Kasumi-1 (cell line): ENCODE results near the gene SERPINI2.

ENCODE experiments used
- DNase-seq, 2 experiments: peaks; one replicate each; lab custom pipeline; 2025; lab: John Stamatoyannopoulos, UW

Gene SERPINI2, protein sequence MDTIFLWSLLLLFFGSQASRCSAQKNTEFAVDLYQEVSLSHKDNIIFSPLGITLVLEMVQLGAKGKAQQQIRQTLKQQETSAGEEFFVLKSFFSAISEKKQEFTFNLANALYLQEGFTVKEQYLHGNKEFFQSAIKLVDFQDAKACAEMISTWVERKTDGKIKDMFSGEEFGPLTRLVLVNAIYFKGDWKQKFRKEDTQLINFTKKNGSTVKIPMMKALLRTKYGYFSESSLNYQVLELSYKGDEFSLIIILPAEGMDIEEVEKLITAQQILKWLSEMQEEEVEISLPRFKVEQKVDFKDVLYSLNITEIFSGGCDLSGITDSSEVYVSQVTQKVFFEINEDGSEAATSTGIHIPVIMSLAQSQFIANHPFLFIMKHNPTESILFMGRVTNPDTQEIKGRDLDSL

DNA sequence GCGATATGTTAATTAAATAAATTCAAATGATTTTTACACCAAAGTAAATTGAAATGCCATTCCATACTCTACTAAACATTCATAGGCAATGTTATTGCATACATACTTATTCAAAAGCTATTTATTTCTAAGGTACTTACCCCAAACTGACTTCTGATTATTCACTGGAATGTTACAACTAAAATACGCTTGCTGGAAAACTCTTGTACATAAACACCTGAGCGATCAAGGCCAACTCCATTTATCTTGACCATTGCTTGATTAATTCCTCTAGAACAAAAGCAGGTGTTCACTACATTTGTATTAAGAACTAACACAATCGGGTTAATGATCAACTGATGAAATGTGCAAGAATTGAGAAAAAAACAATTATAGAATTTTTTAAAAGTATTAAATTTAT lies at the start of gene SERPINI2:
SERPINI2 (minus strand) TSS at position 180 of the 400 bp plus-strand sequence. CDS start 2,208 bp downstream, outside the sequence.
- no peak for DNase-seq

DNA sequence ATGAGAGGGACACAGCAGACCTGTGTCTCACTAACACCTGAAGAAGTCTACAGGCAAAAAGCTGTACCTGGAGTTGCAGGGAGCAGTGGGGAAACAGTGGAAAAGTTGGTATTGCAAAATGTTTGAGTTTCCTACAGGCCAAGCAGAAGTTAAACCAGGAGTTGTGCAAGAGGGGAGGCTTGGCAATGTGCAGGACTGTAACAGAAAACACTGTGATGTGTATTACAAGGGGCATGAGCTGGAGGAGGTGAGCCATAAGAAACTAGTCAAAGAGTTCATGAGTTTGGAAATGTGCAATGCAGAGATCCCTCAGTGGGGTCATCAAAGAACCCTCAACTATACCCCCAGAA lies 47.1 kb upstream of the SERPINI2 start:
- DNase-seq: peak; percentile 58 to 79

DNA sequence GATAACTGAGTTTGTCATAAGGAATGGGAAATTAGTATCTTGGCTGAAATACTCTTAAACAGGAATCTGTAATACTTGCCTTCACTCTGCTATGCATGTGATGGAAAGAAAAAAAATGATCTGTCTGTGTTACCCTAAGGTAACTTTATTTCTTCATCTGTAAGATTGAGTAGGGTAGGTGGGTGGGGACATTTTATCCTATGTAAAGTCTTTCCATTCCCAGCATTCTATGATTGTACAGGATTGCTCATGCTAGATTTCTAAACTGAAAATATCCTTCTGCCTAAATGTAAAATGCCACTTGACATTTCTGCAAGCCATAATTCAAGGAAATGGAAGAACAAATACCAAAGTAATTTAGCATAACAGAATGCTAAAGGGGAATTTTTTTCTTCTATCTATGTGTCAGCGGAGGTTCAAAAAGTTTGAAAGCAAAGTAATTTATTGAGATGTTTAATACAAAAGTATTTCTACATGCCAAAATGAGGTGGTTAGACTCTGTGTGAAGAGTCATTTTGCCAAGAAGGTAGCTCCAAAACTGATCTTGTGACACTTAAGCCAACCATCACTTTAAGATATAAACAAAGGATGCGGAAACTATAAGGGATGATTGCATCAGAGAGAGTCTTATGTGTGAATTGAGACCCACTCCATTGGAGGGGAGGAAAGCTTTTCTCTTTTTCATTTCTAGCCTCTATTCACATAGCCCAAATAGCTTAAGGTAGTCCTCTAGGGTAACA lies 46.6 kb upstream of the SERPINI2 start:
- DNase-seq: peak in 1 of 2 experiments; percentile 33

DNA sequence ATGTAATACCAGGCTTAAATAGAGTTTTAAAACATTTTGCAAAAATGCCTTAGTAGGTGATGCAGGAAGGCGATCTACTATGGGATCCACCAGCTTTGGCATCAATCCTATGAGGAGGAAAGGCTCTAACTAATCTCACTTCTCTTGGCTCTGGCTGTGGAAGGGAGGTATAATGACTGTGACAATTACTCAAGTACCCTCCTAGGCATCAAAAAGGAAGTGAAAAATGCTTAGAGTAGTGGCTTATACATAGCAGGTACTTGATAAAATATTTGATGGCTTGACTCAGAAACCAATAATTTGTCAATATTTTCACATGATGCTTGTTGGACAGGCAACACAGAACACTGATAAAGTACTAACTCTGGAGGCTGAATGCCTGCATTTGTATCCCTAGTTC lies 34.1 kb upstream of the SERPINI2 start:
- DNase-seq: no peak

DNA sequence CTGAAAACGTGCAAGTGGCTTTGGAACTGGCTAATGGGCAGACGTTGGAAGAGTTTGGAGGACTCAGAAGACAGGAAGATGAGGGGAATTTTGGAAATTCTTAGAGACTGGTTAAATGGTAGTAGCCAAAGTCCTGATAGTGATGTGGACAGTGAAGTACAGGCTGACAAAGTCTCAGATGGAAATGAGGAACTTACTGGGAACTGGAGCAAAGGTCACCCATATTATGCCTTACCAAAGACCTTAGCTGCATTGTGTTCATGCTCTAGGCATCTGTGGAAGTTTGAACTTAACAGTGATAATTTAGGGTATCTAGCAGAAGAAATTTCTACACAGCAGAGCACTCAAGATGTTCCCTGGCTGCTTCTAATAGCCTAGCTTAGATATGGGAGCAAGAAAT lies 28.6 kb upstream of the SERPINI2 start:
- DNase-seq: peak; percentile 13 to 21

DNA sequence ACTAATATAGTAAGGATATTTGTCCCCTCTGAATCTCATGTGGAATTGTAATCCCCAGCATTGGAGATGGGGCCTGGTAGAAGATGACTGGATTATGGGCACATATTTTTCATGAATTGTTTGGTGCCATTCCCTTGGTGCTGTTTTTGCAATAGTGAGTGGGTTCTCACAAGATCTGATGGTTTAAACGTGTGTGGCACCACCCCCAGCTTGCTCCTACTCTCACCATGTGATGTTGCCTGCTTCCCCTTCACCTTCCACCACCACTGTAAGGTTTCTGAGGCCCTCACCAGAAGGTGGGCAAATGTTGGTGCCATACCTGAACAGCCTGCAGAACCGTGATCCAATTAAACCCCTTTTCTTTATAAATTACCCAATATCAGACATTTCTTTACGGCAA lies 28.1 kb upstream of the SERPINI2 start:
- DNase-seq: no peak

DNA sequence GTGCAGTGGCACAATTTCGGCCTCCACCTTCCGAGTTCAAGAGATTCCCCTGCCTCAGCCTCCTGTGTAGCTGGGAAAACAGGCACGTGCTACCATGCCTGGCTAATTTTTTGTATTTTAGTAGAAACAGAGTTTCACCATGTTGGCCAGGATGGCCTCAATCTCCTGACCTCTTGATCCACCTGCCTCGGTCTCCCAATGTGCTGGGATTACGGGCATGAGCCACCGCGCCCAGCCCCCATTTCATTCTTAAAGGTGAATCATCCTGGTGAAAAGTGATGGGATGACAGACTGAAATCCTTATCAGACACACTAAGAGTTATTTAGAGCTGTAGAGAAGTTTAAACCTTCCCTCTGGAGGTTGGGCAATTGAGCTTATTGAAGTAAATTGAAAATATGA lies 24.1 kb upstream of the SERPINI2 start:
- DNase-seq: no peak

DNA sequence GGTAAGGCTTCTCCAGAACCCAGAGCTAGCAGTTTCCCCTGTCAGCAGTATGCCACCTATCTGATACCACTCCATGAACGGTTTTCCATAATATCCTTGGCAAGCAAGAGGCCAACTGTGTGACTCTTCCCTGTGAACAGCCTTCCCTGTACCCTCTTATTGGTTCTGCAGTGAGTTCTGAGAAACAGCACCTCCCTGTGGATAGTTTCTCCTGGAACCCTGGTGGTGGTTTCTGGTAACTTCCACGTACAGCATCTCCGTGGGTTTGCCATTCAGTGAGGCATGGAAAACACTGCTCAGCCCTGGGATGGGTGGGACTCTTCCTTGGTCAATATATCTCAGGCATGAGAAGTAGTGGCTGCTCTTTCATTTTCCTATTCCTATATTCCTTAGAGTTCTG lies 19.4 kb upstream of the SERPINI2 start:
- DNase-seq: peak in 1 of 2 experiments; percentile 10

DNA sequence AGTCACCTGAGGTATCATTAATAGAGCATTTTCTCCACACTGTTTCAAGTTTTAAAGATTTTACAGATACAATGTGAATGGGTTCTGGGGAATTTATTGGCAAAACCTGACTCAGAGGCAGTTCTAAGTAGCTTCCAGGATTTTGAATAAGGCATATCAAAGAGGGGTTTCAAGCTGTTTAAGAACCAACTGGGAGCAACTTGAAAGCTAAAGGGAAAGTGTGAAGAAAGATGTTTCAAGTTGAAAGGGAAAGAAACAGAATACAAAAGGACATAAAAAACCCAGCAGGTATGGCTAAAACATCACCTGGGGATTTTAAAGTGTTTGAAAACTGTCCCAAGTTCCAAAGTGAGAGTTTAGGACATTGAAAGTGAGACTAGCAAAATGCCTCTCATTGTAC lies 17.8 kb upstream of the SERPINI2 start:
- no peak for DNase-seq

DNA sequence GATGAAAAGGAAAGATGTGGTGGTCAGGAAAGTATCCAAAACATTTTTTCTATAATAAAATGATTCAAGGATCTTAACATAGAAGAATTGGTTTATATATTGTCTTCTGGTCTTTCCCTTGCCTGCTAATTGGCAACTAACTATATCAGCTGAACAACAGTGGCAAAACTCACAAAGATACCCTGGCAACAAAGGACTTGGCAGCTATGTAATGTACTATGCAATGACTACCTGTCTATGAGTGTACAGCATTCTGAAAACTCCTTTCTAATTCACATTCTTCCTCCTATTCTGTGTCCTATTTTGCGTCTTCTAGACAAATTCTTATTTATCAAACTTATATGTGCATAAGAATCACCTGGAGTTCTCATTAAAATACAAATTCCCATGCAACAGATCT lies 15.7 kb upstream of the SERPINI2 start:
- DNase-seq: no peak

DNA sequence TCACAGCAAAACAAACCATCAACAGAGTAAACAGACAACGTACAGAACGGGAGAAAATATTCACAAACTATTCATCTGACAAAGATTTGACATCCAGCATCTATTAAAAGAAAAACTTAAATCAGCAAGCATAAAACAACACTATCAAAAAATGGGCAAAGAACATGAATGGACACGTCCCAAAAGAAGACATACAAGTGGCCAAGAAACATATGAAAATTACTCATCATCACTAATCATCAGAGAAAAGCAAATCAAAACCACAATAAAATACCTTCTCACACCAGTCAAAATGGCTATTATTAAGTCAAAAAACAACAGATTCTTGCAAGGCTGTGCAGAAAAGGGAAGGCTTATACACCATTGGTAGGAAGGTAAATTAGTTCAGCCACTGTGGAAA lies 13.7 kb upstream of the SERPINI2 start:
- no peak for DNase-seq

DNA sequence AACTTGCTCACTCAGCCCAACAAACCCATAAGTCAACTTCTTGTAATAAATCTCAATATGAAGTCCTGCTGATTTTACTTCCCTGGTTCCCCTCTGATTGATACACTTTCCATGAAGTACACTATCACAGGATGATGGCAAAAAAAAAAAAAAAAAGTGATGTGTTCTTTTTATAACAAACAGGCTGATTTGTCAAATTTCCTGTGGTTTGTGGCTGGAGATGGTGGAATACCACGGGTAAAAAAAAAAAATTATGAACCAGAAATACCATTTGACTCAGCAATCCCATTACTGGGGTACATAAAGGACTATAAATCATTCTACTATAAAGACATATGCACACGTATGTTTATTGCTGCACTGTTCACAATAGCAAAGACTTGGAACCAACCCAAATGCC lies 10.7 kb upstream of the SERPINI2 start:
- DNase-seq: no peak

DNA sequence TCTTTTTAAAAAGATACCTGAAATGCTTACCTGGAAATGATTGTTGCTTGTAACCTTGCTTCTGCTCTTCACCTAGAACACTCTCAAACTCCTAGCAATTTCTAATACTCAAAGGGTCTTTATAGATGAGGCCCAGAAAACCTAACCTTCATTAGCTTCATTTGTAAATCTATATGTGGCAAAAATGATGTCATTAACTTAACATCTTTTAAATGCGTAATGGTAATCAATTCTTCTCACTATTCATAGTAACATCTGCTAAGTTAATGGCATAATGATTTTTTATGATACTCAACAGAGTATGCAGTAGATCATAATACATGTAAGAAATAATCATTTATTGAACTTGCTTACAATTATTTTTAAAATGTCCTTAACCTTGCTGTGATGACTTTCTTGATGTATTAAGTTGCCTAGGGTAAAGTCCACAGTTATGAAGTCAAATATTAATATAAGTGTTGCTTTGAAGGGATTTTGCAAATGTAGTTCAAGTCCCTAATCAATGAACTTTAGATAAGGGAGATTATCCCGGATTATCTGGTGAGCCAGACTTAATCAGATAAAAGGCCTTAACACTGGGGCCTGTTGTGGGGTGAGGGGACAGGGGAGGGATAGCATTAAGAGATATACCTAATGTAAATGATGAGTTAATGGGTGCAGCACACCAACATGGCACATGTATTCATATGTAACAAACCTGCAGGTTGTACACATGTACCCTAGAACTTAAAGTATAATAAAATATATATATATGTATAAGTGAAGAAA lies 10.1 kb upstream of the SERPINI2 start:
- no peak for DNase-seq

DNA sequence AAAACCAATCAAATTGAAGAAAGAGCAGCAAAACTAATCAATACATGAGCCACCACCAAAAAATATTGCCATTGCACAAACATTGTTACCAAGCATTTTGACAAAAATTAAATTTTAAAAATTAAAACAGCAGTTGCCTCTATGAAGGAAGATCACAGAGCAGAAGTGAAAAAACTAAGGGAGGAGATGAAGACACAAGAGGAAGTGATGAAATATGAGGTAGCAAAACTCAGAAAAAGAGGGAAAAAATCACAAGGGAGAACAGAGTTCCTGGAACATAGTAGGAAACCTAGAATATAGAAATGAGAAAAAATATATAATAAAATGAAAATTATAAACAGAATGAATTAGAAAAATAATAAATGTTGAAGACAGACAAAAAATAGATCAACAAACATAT lies 7.3 kb upstream of the SERPINI2 start:
- peak in 1 of 2 experiments; percentile 5 for DNase-seq

DNA sequence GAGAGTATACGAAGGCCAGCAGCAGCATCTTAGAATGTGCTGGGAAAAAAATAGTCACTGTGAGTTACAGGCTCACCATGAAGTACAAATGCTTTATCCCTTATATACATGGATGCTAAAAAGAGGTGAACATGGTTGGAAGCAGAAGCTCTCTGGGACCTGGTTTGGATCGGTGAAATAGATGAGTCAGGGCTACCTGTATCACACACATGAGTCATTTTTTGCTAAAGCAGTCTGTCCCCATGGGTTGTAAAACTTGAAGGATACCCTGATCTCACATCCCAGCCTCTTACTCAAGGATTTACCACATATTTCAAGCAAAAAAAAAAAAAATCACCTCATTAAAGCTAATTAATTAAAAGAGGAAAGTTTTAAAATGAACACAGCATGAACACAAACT lies 6.9 kb upstream of the SERPINI2 start:
- DNase-seq: no peak

DNA sequence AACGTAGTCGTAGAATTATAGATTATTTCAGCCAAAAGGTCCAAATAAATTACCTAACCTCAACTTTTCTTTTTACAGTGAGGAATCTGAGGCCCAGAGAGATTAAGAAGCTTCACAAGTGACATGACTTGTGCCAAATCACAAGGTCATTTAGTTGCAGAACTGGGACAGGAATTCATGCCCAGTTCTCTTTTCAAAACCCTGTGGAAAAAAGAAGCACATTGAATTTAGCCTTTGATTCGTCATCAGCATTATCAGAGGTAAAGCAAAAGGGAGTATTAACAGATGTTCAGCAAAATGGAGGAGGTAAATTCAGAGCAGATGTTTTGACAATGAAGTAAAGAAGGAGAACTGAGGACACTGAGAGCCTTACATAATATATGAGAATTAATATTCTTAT lies 4.5 kb downstream of the SERPINI2 start:
- DNase-seq: no peak

DNA sequence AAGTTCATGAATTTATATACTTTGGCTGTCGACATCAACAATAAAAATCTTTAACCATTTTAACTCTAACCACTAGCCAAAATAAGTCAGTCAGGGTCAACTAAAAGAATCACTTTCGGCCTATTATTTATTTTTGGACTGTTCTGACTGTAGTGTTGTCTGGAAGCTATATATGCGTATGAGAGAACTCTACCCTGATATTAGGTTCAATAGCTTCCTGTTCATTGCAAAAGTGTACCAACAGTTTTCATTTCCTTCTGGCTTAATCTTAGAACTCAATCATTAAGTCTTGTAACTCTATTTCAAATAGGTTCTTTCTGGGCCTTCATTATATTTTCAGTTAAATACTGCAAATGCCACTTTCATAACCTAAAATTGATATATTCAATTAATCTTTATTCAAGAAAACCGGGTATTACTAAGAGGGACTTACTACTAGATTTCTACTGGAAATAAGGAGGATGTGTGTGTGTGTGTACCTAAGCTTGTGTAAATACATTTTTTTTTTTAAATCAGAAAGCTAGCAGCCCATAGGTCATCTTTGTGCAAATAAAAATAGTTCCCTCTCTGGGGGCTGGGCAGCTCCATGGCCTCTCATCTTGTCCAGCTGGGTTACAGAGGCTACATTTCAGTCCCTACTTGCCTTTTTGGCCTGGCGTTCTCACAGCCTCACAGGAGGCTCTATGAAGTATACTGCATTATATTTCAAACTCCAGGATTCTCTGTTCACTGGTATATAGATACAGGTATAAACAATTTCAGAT lies 5.8 kb downstream of the SERPINI2 start:
- DNase-seq: no peak

DNA sequence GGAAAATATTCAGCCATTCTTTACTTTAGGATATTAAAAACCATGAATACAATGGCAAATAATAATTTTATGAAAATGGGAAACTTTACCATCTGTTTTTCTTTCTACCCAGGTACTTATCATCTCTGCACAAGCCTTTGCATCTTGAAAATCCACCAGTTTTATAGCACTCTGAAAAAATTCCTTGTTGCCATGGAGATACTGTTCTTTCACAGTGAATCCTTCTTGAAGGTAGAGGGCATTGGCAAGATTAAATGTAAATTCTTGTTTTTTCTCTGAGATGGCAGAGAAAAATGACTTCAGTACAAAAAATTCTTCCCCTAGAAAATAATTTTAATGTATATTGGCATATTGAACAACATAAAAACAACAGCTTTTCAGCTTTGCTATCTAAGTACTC lies 6.9 kb downstream of the SERPINI2 start:
- DNase-seq: no peak

DNA sequence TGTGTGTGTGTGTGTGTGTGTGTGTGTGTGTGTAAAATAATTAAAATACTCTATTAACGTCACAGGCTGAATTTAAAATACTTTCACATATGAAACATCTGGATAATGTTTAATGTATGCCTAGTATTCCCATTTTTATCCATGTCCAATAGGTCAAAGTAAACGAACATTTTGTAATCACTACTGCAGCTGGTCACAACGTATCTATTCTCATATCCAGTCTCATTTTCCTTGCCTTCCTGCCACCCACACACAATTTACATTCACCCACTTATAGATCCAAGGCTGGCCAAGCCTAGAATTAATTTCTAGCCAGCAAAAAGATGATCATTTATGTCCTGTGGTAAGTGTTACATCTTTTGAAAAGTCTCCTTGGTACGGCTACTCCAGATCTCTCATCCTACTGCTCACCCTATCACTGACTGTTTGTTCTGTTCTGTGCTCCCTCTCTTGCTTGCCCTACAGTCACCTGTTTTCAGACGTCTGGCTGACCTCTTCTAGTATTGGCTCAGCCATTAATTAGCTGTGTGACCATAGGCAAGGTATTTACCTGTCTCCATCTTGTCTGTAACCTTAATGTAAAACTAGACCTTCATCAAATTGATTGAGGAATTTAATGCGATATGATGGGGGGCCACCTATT lies 17.6 kb downstream of the SERPINI2 start:
- no peak for DNase-seq

DNA sequence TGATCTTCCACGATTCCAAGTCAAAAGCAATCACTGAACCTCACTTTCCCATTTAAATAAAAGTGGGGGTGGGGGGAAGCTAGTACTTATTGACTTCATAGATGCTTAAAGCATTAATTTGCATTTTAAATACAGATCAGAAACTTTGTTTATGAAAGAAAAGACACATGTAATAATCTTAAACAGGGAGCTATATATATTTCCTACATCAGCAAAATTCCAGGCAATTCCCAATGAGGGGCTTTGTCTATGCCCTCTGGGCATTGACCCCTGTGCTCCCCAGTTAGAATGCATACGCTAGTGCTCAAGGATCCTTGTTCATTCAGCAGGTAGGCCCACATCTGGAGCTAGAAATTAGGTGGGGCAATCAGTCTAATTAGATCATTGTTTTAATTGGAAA lies 20.0 kb downstream of the SERPINI2 start:
- no peak for DNase-seq

DNA sequence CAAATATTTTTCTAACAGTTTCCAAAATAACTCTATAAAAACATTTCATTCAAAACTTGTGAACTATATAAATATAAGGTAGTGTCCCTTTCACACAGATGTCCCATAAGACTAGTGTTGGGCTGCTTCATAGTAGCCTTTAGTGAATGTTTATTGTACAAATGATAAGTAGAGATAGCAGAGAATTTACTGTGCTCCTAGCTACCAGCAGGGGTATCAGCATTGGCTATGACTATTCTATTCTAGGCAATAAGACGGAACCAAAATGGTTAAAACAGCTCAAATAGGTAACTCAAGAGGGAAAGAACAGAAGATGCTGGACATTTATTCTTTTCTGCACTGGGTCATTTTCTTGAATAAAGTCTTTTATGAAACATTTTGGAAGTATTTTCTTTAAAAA lies 22.6 kb downstream of the SERPINI2 start:
- DNase-seq: no peak

DNA sequence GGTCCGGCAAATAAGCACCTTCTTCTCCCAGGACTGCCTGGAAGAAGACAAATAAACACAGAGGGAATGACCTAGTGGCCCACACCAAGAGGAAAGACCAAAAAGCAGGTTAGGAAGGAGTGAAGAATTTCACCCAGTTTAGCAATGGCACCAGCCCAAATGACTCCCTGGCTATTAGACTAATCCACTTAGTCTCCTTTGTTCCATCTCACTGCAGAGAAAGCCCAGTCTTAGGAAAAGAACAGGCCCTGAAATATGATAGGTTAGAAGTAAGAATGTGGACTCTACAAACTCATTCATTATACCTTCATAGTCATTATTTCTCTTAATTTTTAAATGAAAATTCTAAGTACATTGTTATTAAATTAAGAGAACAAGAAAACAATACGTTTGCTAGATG lies 23.2 kb downstream of the SERPINI2 start:
- no peak for DNase-seq
